Uterus (tissue), 4 donors: ENCODE data around the gene ADCY3. TPM values are rescaled to one million over a fixed set of nuclear protein-coding genes. Genes with fewer than 3 reads are reported as not detected.

Experiments
- DNase-seq, 2 donors: peaks; one replicate each; pipeline ENCODE4 v3.0.0-alpha.2; 2019 to 2020
- H3K27ac ChIP-seq, 2 donors: fragments of 200-600 bp; sonication (generic); 1 replicate in 1 of 2; 2 replicates in 1 of 2; pipeline ENCODE4 v1.5.1; 2016 to 2018
- H3K27me3 ChIP-seq, 2 donors: fragments of 200-600 bp; sonication (generic); one replicate each; pipeline ENCODE4 v1.5.1; 2018 to 2019; ENCODE audit warnings: control low read depth in 1 of 2
- H3K36me3 ChIP-seq, 2 donors: fragments of 200-600 bp; sonication (generic); one replicate each; pipeline ENCODE4 v1.5.1; 2019; ENCODE audit warnings: control low read depth in 1 of 2
- H3K4me1 ChIP-seq, 2 donors: fragments of 200-600 bp; sonication (generic); one replicate each; pipeline ENCODE4 v1.5.1; 2018 to 2019; ENCODE audit warnings: control low read depth in 1 of 2
- H3K4me3 ChIP-seq, 2 donors: fragments of 200-600 bp; sonication (generic); 1 replicate in 1 of 2; 2 replicates in 1 of 2; pipeline ENCODE4 v1.5.1; 2018 to 2019; ENCODE audit warnings: mild to moderate bottlenecking in 1 of 2
- H3K9me3 ChIP-seq, 2 donors: fragments of 200-600 bp; sonication (generic); one replicate each; pipeline ENCODE4 v1.5.1; 2019; ENCODE audit warnings: control low read depth in 1 of 2
- CTCF ChIP-seq, 4 experiments: fragments of 200-600 bp in 2 of 4; fragments of 450-650 bp in 2 of 4; sonication (generic) in 2 of 4; IDR thresholded peaks; one replicate each; pipeline ENCODE4 v1.5.1; 2016 to 2019; ENCODE audit warnings: antibody characterized with exemption in 4 of 4, mild to moderate bottlenecking in 2 of 4, moderate library complexity in 1 of 4
- POLR2A ChIP-seq, 2 donors: fragments of 450-650 bp; IDR thresholded peaks; one replicate each; pipeline ENCODE4 v1.6.1; 2016; ENCODE audit warnings: antibody characterized with exemption in 2 of 2, mild to moderate bottlenecking in 1 of 2, moderate library complexity in 1 of 2
- intact Hi-C: fragments of 100-400 bp; cut with DNase I; formaldehyde crosslinking; loops from one replicate; pipeline ENCODE4 v1.15.1; 2023; ENCODE audit warnings: low total_unique reads
- total RNA-seq, 4 donors: library from RNA; depleted of rRNA in 3 of 4; stranded (reverse); fragments of >200 nt in 3 of 4; gene quantifications; one replicate each; pipeline versions ENCODE4 v1.1.0 to v1.2.4, GENCODE V29; 2014 to 2023
- donor health status: DM: yes; HTN: yes; CAD: no.

ADCY3 gene
- total RNA-seq, 4 donors from 2014 or later, result 37.9 to 104 (median 51.7) TPM

- intact Hi-C loops, result no loop called here
- Histone ChIP-seq H3K4me1 (peaks cover 0 to 4% of the 10 kb centered on the region in 2 donors), H3K4me3 (no peak overlapping the region), H3K27me3 (no peaks in the 10 kb centered on the region), H3K36me3 (no peaks in the 10 kb centered on the region), H3K27ac (no peak overlapping the region), H3K9me3 (no peaks in the 10 kb centered on the region)
- no peak for TF ChIP-seq CTCF (IDR thresholded peaks at IDR 0.05)
- no peak for TF ChIP-seq POLR2A (IDR thresholded peaks at IDR 0.05)
- no peak for DNase-seq
Measured at GRCh38 chr2:24924266-24924665, 4.2 kb upstream of the ADCY3 start.

GRCh38 chr2:24923106-24923505 is 3.1 kb upstream of the ADCY3 start:
- H3K9me3 ChIP-seq, result no peaks in the 10 kb centered on the region
- no peak overlapping the region for H3K4me3 ChIP-seq
- intact Hi-C loops, result no loop called here
- H3K27ac ChIP-seq, result no peak overlapping the region
- no peak for DNase-seq
- H3K36me3 ChIP-seq, result no peaks in the 10 kb centered on the region
- H3K27me3 ChIP-seq, result no peaks in the 10 kb centered on the region
- peaks cover 0 to 10% of the 10 kb centered on the region in 2 donors for H3K4me1 ChIP-seq
- no peak for TF ChIP-seq POLR2A (IDR thresholded peaks at IDR 0.05)

GRCh38 chr2:24922556-24922955 is 2.5 kb upstream of the ADCY3 start:
- Histone ChIP-seq H3K4me1 (peaks cover 0 to 10% of the 10 kb centered on the region in 2 donors), H3K36me3 (no peaks in the 10 kb centered on the region), H3K27me3 (no peaks in the 10 kb centered on the region), H3K27ac (no peak overlapping the region), H3K4me3 (no peak overlapping the region), H3K9me3 (no peaks in the 10 kb centered on the region)
- no peak for TF ChIP-seq POLR2A (IDR thresholded peaks at IDR 0.05)
- TF ChIP-seq CTCF (IDR thresholded peaks at IDR 0.05), result no peak
- DNase-seq, result no peak
- intact Hi-C loops, result no loop called here

- H3K27me3 ChIP-seq, result no peaks in the 10 kb centered on the region
- H3K4me1 ChIP-seq, result peaks cover 0 to 6% of the 10 kb centered on the region in 2 donors
- no peaks in the 10 kb centered on the region for H3K9me3 ChIP-seq
- DNase-seq, result no peak
- H3K27ac ChIP-seq, result peak overlapping the region; percentile 73 to 80
- no peaks in the 10 kb centered on the region for H3K36me3 ChIP-seq
- intact Hi-C loops, result no loop called here
- TF ChIP-seq POLR2A (IDR thresholded peaks at IDR 0.05) (no peak), CTCF (IDR thresholded peaks at IDR 0.05) (peak in 1 of 4 experiments; percentile 6)
- H3K4me3 ChIP-seq, result peak overlapping the region; percentile 65 to 86
Measured at GRCh38 chr2:24920809-24921441, 888 bp upstream of the ADCY3 start.

- Histone ChIP-seq H3K9me3 (no peaks in the 10 kb centered on the region), H3K4me1 (peaks cover 0 to 6% of the 10 kb centered on the region in 2 donors), H3K36me3 (no peaks in the 10 kb centered on the region), H3K4me3 (peak overlapping the region; percentile 65 to 86), H3K27ac (peak overlapping the region; percentile 73 to 80), H3K27me3 (no peaks in the 10 kb centered on the region)
- DNase-seq, result peak in 1 of 2 donors; percentile 33
- intact Hi-C loops, result no loop called here
- no peak for TF ChIP-seq CTCF (IDR thresholded peaks at IDR 0.05)
- peak in 1 of 2 donors; percentile 4 for TF ChIP-seq POLR2A (IDR thresholded peaks at IDR 0.05)
Measured at GRCh38 chr2:24919506-24920097, 435 bp downstream of the ADCY3 start.
